Activated T-cell treated with anti-CD3 and anti-CD28 coated beads, Interleukin-2, amount 50 U/mL, for 1 hour (primary cell): ENCODE measurements around the gene RPRM.
"Not testable (repeated sequence)": the region's sequence is repeated elsewhere in the genome, so short reads cannot be mapped to it uniquely, and the experiment has no call there.

ENCODE experiments used
- DNase-seq: peaks from one replicate; pipeline ENCODE4 v3.0.0-alpha.2; 2020

Gene RPRM

DNA sequence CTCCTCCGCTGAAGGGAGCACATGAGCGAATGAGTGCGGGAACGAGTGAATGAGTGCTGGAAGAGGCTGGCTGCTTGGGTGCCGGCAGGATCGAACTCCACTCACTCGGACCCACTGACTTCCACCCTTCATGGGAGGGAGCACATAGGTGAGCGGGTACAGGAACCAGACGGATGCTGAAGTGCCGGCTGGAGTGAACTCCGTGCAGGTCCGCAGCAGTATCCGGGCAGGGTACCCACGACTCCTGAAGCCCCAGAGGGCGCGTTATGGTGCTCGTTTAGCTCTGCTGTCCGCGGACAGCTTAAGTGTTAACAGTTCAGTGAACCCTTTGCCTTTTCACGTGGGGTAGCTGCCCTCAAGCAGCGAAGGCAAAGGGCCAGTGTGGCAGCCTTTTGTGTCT lies 23.2 kb downstream of the RPRM start:
- no peak for DNase-seq

GRCh38 chr2:153451611-153452010 lies 27.0 kb downstream of the RPRM start:
- DNase-seq = no peak

DNA sequence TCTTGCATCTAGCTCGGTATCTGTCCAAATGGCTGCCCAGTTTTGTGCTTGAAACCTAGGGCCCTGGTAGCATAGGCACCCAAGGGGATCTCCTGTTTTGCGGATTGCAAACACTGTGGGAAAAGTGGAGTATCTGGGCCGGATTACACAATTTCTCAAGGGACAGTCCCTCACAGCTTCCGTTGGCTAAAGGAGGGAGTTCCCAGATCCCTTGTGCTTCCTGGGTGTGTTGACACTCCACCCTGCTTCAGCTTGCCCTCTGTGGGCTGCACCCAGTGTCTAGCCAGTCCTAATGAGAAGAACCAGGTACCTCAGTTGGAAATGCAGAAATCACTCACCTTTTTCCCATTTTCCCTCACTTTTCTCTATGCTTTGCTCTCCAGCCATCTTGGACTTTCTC lies 35.5 kb downstream of the RPRM start:
- no peak for DNase-seq

- not testable (repeated sequence) for DNase-seq
These were observed 35.9 kb downstream of the RPRM start for GRCh38 chr2:153442616-153443015.

DNA sequence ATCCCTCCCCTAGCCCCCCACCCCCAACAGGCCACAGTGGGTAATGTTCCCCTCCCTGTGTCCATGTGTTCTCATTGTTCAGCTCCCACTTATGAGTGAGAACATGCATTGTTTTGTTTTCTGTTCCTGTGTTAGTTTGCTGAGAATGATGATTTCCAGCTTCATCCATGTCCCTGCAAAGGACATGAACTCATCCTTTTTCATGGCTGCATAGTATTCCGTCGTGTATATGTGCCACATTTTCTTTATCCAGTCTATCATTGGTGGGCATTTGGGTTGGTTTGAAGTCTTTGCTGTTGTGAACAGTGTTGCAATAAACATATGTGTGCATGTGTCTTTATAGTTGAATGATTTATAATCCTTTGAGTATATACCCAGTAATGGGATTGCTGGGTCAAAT lies 38.5 kb downstream of the RPRM start:
- DNase-seq = not testable (repeated sequence)

DNA sequence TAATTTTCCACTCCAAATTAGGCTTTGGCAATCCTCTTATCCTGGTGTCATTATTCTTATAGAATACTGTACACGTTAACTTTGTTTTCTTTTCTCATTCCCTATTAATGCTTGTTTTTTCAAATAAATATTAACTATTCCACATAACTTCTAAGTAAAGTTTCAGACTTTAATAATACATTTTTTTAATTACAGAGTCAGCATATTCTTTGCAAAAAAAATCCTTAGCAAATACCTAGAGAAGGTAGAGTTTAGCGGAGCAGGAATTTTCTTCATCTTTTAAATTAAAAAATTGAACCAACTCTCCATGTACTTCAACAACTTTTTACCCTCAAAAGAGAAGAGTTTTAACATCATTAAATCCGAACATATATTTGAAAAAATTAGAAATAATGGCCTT lies 45.2 kb downstream of the RPRM start:
- no peak for DNase-seq

- DNase-seq = no peak
These were observed 46.2 kb downstream of the RPRM start for GRCh38 chr2:153432381-153432780.

GRCh38 chr2:153431114-153431513 lies 47.4 kb downstream of the RPRM start:
- DNase-seq = no peak
